HG03457 (cell line): ENCODE data around the gene ZZZ3.
"Not testable (repeated sequence)": the region's sequence is repeated elsewhere in the genome, so short reads cannot be mapped to it uniquely, and the experiment has no call there.

Experiments
- ATAC-seq: cut with Tn5 transposase; IDR thresholded peaks from one replicate; pipeline ENCODE4 v1.9.1; 2021; ENCODE audit warnings: moderate number of reproducible peaks; ENCODE audit not compliant: unreplicated experiment

The ZZZ3 gene

DNA sequence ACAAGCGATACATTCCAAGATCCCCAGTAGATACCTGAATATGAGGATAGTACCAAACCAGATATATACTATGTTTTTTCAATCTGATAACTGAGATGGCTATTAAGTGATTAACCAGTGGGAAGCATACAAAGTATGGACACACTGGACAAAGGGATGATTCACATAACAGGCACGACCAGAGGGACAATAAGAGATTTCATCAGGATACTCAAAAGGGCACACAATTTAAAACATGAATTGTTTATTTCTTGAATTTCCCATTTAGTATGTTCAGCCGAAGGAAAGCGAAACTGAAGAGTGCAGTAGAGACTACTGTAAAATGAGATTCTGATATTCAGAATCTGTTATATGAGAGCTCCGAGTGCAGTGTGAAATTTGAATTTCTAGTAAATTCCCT, 10.6 kb downstream of the ZZZ3 start:
- no peak for ATAC-seq

GRCh38 chr1:77670330-77670729, 12.1 kb downstream of the ZZZ3 start:
- ATAC-seq: no peak

DNA sequence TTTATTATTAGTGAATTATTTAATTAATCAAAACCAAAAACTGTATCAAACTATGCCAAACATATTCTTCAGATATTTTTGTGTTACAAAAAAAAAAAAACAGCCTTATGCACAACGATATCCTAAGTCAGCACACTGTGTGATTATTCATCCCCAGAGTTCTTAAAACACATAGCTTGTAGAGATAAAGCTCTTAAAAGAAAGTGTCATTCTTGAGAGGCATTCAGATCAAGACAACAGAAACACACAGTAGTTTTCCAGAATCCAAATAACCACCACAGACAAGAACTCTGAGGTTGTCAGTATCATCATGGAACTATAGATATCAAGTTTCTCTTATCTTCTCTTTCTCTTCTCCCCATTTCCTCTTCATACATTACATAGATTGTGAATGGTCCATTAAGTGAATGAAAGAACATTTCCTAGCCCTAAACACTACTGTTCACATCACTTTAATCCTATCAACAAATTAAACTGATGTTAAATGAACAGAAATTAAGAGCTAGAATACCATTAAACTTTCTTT, 13.5 kb downstream of the ZZZ3 start:
- ATAC-seq: no peak

DNA sequence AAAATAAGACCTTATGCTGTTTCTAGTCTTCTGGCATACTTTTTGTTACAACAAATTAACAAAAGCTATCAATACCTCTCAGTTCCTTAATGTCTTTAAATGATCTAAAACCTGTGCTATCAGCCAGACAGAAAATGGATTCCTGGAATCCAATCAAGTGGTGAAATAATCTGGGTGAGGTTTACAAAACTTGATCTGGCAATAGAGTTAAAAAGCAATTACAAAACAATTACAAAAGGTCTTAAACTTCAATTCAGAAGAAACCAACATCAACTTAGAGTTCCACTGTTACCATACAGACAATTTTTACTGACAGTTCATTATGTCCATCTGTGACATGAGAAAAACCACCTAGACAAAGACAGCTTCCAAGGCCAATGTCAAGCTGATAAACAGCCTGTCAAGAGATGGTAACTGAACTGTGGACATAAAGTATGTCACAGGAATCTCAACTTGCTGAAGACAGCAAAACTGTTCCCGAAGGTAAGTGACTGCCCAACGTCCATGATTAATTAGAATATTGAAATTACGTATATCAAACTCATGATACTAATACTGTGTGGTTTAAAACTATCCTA, 17.4 kb downstream of the ZZZ3 start:
- no peak for ATAC-seq

GRCh38 chr1:77661696-77662095, 20.8 kb downstream of the ZZZ3 start:
- no peak for ATAC-seq

DNA sequence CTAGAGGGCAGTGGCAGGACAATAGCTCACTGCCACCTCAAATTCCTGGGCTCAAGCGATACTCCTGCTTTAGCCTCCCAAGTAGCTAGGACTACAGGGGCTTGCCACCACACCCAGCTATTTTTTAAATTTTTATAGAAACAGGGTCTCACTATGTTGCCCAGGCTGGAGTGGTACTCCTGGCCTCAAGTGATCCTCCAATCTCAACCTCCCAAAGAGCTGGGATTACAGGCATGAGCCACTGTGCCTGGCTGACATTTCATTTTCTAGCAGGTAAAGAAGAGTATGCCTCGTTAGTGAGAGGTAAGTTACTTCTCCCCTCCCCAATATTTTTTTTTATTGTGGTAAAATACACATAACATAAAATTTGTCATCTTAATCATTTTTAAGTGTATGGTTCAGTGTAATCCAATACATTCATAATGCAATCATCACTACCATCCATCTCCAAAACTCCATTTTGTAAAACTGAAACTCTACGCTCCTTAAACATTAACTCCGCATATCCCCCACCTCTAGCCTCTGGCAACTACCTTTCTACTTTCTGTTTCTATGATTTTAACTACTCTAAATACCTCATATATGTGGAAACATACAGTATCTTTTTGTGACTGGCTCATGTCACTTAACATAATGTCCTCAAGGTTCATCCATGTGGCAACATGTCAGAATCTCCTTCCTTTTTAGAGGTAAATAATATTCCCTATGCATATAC, 22.4 kb downstream of the ZZZ3 start:
- peak; percentile 78 for ATAC-seq

- ATAC-seq: no peak
These were observed 24.2 kb downstream of the ZZZ3 start for GRCh38 chr1:77658271-77658670.

DNA sequence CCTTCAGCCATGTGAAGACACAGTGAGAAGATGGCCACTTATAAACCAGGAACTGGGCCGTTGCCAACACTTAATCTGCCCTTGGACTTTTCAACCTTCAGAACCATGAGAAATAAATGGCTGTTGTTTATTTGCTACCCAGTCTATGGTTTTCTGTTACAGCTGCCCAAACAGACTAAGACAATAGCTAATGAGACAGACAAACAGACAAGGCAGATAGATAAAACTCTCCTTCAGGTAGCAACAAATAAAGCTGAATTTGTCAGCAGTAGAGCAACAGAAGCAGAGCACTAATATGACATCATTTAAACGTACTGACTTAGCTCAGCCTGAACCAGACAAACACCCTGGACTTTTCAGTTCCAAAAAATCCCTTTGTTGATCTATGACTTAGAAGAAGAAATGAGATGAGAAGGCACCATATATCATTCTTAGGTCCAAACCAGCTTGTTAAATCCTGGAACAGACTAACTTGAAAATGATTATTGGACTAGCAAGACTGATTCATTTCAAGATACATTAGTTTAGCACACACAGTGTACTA, 27.0 kb downstream of the ZZZ3 start:
- no peak for ATAC-seq

- ATAC-seq: no peak
These were observed 29.4 kb downstream of the ZZZ3 start for GRCh38 chr1:77652970-77653516.

- no peak for ATAC-seq
These were observed 30.2 kb downstream of the ZZZ3 start for GRCh38 chr1:77652268-77652667.

DNA sequence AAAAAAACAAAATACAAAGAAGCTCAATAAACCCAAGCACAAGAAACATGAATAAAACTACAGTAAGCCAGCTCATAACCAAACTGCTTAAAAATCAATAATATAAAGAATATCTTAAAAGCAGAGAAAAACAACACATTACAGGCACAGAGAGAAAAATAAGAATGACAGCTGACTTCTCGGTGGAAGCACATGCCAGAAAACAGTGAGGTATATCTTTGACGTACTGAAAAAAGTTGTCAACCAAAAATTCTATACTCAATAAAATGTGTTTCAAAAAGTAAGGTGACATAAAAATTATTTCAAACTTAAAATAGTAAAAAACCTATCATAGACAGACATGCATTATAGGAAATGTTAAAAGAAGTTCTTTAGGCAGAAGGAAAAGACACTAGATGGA, 33.3 kb downstream of the ZZZ3 start:
- ATAC-seq: no peak

- not testable (repeated sequence) for ATAC-seq
These were observed 36.2 kb downstream of the ZZZ3 start for GRCh38 chr1:77646224-77646623.

DNA sequence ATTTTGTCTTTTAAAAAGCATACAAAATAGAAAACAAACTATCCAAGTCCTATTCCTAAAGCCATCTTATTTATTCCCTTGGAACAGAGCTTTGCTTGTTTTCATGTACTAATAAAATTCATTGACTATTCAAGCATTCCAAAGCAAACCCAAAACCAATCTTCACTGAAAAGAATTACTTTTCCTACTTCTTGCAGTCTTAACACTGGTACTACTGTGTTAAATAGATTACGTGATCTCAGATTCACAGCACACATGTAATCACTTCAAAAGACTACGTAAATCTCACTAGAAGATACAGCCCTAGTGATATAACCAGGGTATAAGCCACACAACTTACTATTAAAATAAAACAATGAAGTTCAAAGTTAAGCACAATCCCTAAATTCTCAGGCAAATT, 39.0 kb downstream of the ZZZ3 start:
- ATAC-seq: no peak

DNA sequence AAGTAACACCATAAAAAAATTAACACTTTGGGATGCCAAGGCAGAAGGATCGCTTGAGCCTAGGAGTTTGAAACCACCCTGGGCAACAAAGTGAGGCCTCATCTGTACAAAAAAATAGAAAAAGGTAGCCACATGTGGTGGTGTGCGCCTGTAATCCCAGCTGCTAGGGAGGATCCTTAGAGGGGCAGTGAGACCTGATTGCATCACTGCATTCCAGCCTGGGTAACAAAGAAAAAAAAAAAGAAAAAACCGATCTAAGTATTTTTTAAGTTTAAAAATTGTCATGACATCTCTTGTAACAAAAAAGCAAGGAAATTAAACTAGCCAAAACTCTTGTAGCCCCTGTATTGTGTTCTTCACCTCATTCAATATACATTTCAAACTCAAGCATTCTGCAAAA, 39.5 kb downstream of the ZZZ3 start:
- no peak for ATAC-seq

GRCh38 chr1:77642196-77642595, 40.3 kb downstream of the ZZZ3 start:
- no peak for ATAC-seq

DNA sequence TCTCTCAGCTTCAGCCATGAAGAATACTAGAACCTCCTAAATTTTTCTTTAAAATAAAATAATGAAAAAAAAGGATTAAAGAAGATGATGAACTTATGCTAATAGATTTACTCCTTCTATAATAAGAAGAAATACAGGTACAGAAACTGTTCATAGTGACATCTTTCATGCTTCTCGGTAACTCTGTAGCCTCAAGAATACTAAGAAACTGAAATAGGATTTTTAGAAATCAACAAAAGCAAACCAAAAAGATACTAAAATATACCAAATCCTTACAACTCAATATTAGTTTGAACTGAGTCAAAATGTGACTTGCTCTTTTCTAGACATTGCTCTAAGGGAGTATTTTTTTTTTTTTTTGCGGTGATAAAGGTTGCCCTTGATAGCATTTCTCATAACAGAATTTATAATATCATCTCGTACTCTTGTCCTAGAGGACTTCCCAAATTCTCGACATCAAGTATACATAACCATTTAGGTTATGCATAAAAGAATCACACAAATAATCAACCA, 42.8 kb downstream of the ZZZ3 start:
- ATAC-seq: no peak

DNA sequence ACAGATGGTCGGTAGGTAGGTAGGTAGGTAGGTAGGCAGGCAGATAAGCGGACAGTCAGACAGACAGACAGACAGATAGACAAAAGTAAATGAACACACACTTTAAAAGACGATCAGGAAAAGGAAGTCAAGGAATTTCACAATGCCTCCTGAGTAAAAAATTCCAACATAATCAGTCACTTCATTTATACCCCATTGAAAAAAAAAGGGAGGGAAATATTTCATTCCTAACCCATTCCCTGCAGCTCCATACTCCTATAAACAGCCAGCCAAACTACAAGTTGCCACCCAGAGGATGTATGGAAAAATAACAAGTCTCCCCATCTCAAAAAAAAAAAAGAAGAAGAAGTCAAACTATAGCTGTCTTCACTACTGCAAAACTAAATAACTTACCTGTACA, 43.4 kb downstream of the ZZZ3 start:
- no peak for ATAC-seq

DNA sequence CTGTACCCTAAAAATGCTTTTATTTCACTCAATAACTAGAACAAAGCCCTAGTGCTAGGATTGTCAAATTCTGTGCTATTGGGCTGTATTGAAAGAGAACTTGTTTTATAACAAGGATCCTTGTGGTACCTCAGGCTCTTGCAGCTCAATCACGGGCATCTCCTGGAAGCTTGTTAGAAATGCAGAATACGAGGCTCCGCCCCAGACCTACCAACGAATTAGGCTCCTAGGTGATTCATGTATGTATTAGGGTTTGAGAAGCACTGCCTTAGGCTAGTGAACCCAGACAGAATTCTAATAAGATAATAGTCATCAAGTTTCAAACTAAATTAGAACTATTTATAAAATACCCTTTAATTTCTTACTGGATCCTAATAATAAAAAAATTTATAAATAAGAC, 45.6 kb downstream of the ZZZ3 start:
- ATAC-seq: no peak
